NCI-H1105 (cell line): ENCODE results near the gene NEUROD1.
"Not testable (repeated sequence)": the region's sequence is repeated elsewhere in the genome, so short reads cannot be mapped to it uniquely, and the experiment has no call there.

Source experiments
- DNase-seq: peaks from one replicate; lab custom pipeline; 2025; lab: John Stamatoyannopoulos, UW

NEUROD1 gene

DNA sequence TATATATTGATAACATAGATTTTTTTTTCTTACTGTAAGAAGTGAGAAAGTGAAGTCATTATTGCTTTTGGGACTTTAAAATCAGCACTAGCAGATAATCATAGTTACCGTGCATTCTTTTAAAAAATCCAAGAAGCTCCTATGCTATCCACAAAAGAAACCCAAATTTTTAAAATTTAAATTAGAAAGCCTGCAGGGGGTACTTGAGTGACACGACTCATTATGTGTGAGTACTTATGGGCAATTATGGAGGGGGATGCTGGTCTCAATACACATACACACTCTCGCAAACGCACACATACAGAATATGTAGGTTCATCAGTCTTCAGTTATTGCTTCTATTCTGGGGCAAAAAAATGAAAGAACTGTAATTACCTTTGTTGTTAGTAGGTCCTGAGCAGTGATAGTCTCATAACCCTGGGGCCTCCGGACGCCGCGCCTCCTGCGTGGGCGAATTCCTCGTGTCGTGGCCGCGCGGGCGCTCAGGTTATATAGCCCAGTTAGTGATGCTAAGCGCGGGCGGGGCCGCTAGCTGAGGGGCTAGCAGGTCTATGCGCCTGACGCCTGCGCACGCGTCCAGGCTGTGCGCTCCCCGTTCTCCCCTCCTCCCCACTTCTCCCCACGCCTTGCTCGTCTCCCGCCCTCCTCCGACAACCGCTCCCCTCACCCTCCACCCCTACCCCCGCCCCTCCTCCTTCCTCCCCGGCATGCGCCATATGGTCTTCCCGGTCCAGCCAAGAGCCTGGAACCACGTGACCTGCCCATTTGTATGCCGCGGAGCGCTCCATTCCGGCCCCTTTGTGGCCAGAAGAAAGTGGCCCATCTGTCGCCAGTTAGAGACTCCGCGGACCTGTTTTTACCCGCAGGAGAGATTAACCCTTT lies at the start of gene NEUROD1:
Gene NEUROD1, minus strand, starts transcription at position 463 of the 882 bp plus-strand sequence. CDS start 1,657 bp downstream, outside the sequence.
- no peak for DNase-seq

DNA sequence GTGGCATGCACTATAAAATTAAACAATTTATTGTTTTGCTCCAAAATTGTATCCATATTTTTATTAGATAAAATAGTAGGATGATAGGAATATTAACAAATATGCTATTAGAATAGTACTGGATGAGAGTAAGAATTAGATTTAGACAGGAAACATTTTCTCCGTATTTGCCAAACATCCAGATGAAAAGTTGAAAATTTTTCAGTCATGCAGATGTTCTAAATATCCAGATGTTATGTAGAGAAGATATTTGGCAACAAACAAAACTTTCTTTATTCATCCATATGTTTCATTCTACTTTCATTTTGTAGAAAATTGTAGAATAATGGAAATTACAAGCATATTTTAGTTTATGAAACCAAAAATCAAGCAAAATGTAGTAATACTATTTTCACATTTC lies 45.2 kb upstream of the NEUROD1 start:
- no peak for DNase-seq

DNA sequence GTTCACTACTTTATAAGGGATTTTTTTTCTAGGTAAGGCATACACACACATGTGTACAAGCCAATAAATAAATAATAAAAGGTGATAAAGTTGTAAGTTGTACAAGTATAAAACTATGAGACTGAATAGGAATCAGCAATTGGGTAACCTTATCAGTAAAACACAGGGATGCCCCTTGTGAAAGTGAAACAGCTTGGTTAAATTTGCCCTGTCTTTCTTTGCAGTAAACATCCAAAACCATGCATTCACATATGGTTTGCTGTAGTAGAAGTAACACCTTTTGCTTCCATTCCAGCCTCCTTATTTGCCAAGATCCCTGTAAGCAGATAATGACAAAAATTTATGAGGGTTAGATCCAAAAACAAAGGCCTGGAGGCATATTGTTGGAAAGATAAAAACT lies 44.3 kb upstream of the NEUROD1 start:
- DNase-seq, result no peak

DNA sequence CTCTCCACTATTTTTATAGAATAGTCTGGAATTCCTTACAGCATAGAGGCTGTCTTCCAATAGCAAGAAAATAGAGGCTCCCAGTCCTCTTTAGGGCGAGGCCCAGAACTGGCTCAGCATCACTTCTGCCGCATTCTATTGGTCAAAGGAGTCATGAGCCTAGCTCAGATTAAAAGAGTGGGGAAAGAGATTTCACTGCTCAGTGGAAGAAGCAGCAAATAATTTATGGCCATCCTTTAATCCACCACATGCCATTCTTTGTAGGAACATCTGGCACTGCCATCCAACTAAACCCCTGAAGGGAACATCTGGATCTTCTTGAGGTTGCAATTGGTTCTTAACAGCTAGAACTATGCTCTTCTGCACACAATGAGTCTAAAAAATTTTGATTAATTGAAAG lies 43.4 kb upstream of the NEUROD1 start:
- DNase-seq, result no peak

DNA sequence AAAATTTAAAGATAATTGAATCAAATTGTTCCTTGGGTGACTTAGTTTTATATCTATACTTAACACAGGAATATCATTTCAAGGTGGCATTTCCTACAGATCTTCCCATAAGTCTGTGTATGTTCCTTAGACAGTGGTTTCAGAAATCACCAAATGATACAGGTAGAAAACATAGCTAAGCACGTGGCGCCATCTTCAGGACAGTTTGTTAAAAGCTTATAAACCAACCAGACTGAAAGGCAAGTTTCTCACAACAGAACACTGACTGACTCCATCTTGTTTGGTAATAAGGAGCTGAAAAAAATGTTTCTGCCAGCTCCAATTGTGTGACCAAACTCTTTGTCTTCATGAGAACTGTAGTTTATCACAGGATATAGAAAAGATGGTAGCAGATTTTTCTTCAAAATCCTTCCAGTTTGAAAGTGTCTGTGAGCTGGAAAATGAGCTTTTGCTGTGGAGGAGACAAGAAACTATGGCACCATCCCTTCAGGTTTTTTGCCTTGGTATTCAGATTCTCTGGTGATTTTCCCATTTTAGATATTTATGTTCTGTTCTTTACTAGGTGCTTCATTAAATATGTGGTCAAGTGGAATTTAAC lies 34.8 kb upstream of the NEUROD1 start:
- DNase-seq, result peak; percentile 66

DNA sequence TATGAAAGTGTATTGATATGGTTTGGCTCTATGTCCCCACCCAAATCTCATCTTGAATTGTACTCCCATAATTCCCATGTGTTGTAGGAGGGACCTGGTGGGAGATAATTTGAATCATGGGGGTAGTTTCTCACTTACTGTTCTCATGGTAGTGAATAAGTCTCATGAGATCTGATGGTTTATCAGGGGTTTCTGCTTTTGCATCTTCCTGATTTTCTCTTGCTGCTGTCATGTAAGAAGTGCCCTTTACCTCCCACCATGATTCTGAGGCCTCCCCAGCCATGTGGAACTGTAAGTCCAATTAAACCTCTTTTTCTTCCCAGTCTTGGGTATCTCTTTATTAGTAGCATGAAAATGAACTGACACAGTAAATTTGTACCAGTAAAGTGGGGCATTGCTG lies 30.7 kb upstream of the NEUROD1 start:
- not testable (repeated sequence) for DNase-seq

DNA sequence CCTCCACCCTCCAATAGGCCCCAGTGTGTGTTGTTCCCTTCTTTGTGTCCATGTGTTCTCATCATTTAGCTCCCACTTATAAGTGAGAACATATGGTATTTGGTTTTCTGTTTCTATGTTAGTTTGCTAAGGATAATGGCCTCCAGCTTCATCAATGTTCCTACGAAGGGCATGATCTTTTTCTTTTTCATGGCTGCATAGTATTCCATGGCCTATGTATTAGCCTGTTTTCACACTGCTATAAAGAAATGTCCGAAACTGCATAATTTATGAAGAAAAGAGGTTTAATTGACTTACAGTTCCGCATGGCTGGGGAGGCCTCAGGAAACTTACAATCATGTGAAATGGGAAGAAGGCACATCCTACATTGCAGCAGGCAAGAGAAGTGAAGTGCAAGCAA lies 22.2 kb upstream of the NEUROD1 start:
- DNase-seq, result not testable (repeated sequence)

DNA sequence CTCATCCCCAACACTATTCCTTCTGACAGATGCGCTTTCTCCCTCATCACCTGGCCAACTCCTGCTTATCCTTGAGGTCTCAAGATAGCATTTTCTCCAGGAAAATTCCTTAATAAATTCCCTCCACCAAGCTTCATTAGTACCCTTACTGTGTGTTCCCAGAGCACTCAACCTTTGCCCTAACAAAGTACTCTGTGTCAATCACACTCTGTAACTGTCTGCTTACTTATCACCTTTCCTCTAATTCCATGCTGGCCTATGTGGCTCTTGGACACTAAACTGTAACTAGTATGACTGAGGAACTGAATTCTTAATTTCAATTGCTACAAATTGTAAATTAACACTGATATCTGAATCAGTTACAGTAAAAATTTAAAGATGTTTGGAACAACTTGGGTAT lies 17.9 kb upstream of the NEUROD1 start:
- no peak for DNase-seq

DNA sequence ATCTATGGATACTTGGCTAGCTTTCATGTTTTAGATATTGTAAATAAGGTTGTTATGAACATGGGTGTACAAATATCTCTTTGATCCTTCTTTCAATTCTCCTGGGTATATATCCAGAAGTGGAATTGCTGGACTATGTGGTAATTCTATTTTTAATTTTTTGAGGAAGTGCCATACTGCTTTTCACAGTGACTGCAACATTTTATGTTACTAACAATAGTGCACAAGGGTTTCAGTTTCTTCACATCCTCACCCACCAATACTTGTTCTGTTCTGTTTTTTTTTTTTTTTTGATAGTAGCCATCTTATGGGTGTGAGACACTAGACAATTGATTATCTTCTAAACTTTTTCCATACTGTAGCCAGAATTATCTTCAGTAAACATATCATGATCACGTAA lies 17.3 kb upstream of the NEUROD1 start:
- DNase-seq, result no peak

DNA sequence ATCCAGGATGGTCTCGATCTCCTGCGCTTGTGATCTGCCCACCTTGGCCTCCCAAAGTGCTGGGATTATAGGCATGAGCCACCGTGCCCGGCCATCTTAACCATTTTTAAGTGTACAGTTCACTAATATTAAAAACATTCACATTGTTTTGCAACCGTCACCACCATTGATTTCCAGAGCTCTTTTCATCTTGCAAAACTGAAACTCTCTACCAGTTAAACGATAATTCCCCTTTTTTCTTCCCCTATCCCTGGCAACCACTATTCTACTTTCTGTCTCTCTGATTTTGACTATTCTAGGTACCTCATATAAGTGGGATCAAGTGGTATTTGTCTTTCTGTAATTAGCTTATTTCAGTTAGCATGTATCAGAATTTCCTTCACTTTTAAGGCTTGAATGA lies 16.8 kb upstream of the NEUROD1 start:
- no peak for DNase-seq

DNA sequence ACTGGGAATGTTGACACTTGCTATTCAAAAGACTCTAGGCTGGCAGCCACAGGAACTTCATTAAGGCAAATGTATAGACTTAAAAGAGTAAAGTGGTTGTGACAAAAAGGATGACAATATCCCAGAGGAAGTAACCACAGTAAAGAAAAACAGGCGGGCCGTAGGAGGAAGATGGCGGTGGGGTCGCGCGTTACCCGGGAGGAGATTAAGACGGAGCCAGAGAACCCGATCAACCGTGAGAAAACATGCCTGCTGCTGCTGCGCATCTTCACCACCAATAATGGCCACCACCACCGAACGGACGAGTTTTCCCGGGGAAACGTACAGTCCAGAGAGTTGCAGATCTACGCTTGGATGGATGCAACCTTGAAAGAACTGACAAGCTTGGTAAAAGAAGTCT lies 14.0 kb upstream of the NEUROD1 start:
- DNase-seq, result no peak

DNA sequence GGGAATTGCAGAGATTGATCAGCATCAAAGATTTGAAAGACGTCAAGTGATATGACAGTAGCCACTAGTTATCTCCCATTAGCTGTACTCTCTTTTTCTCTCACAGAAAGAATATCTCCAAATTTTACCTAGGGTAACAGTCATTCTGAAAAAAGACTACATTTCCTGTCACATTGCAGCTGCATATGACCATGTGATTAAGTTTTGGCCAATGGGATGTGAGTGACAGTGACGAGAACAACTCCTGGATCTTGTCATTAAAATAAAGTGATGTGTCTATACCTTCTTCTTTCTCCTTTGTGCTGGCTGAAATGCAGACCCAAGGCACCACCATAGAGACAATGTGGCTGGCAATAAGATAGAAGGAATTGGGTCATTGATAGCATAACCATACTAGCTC lies 10.5 kb upstream of the NEUROD1 start:
- DNase-seq, result no peak

DNA sequence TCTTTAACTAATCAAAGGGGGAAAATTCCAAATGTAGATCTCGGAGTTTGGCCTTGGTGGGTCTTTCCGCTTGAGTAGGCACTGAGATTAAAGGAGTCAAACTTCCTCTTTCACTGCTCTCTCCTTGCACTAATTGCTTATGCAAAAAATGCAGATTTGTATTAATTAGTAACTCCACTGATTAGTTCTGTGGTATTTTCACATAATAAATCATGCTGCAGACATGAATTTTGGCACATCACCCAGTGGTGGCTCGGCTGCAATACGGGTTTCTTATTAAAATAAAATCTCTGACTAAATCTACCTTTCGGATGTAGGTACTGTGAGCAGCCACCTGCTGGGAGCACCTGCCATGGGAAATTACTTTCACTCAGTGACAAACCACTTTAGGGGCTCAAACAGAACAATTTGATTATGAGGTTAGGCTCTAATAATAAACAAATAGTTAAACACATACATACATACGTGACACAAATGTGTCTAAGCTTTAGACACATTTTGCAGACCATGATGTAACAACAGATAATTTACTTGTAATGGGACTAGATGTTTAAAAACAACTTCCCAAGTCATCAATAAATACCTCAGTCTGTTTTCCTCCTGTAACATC lies 6.4 kb upstream of the NEUROD1 start:
- DNase-seq, result peak; percentile 67

DNA sequence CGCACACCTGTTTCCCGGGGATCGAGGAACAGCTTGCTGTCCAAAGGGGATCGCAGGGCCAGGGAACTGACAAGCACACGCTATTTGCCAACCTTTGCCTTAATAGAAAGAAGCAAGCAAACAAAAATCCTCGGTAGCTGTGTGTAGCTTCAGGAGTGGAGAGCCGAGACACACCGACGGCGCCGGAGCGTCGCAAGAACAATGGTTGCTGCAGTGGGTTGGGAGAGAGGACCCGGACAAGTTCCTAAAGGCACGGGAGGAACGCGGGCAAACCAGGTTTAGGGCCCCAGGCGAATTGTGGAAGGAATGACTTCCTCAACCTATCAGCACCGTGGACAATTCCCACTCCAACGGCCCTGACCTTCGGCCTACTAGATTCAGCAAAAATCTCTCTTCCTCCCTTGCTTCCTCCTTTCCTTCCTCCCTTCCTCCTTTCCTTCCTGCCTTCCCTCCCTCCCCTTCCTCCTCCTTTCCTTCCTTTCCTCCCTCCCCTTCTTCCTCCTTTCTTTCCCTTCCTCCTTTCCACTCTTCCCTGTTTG lies 4.9 kb upstream of the NEUROD1 start:
- peak; percentile 61 for DNase-seq

DNA sequence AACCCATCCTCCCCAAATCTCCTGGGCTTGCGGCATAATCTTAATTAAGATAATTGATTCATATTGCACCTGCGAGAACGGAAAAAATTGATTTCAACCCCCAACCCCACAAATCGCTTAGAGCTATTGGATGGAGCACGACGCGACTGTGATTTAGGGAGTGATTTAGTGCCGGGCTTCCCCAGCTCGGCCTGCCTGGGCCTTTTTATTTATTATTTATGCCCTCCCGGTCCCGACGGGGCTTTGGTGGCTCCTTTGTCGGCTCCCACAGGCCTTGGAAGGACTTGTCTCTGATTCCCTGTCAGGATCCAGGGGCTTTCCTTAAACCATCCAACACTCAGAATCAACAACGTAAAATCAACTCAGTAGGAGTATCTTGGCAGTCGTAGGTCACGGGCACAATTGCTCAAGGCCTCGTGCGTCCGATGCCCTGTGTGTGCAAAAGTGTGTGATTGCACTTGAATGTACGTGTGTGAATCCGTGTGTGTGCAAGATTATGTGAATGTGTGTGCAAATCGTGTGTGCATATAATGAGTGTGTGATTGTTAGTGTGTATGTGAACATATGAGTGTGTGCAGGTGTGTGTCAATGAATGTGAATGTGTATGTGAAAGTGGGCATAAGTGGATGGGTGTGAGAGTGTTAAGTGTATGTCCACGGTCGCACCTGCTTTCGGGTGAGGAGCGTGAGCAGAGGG lies 4.3 kb upstream of the NEUROD1 start:
- DNase-seq, result no peak

DNA sequence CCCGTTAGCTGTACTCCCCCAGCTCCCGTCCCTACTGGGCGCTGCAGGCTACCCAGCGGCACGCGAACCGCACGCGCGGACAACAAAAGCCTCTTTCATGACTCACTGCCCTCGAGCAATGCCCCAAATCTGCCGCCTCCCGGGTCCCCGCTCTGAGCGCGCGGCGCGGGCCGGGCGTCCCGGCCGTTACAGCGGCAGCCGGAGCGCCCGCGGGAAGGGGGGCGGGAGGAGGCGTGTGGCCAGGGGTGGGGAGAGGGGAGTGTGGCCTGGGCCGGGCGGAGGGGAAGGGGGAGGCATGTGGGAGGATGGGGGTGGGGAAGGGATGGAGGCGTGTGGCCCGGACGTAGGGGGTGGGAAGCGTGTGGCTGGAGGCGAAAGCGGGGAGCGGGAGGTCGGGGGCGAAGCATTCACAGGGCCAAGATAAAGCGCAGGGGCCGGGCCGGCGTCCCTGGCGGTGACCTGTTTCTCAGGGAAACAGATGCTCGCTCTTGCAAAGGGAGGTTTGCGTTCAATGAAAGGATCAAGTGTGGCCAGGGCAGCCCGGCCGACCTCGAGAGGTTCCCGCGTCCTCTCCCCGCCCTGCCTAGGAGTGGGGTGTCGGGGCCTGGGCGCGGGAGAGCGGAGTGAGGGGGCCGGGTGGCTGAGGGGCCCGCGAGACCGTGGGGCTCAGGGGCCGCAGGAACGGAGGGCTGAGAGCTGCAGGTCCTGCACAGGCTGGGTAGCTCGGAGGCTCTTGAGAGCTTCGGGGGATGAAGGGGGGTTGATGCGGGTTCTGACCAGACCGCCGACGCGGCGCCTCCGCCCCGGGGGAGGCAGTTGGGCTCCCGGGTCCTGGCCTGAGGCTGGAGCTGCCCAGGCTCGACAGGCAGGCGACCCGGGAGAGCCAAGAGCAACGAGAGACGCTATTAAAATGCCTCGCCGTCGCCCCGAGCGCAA lies 3.5 kb upstream of the NEUROD1 start:
- no peak for DNase-seq

DNA sequence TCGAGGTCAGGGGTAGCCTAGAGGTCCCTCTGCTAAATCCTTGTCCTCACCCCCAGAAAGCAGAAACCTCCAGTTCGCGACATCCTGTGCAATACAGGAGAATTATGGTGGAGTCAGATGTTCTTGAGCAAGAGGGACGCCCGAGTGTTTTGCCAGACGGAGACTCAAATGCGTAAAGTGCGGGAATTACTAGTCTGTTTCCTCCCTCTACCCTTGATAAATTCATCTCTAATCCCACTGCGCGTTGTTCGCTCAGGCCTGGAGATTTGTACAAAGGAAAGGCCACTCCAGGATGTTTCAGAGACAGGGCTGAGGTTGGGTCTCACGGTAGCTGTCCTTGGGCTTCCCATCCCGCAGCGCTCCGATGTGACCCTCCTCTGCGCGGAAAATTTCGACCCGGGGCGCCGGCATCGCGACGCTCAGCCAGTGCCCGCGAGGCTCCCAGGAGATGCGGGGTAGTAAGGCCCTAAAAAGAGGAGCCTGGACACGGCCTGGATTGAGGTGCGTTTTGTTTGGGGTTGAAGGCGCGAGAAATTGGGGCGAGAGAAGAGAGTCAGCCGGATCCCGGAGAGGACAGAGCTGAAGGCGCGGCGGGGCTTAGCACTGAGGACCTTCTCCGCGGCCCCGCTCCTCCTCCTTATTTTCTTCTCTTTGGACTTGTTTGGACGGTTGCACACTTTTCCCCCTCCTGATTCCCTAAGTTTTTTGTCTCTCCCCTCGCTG lies 2.6 kb upstream of the NEUROD1 start:
- no peak for DNase-seq

DNA sequence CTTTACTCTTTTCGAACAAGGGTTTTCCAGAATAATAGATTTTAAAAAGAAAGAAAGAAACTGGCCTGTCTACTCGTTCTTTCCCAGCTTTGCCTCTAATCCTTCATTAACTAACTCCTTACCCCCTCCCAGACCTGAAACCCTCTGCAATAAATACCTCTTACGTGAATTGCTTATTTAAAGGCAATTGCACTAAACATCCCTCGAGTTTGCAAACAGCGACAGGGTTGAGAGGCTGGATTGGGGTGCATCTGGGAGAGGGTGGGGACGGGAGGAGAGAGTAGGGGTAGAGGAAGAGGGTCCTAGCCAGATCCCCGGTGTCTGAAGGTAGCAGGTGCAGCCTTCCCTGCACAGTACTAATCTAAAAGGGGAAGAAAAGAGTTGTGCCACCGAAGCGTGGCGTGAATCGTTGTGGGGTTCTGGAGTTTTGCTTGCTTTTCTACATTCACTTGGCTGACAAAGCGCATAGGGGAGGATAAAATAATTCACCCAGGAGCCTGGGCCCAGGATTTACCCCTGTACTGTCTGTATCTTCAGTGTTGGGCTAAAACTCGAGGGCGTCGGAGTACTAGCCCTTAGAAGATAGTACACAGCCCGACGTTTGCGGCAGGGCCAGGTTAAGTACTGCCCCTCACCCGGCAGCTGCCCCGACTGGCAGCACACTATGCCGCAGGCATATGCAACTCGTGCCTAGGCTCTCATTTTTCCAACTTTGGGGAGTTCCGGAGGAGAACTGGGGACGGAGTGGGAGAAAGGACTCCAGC lies 1.9 kb upstream of the NEUROD1 start:
- no peak for DNase-seq

DNA sequence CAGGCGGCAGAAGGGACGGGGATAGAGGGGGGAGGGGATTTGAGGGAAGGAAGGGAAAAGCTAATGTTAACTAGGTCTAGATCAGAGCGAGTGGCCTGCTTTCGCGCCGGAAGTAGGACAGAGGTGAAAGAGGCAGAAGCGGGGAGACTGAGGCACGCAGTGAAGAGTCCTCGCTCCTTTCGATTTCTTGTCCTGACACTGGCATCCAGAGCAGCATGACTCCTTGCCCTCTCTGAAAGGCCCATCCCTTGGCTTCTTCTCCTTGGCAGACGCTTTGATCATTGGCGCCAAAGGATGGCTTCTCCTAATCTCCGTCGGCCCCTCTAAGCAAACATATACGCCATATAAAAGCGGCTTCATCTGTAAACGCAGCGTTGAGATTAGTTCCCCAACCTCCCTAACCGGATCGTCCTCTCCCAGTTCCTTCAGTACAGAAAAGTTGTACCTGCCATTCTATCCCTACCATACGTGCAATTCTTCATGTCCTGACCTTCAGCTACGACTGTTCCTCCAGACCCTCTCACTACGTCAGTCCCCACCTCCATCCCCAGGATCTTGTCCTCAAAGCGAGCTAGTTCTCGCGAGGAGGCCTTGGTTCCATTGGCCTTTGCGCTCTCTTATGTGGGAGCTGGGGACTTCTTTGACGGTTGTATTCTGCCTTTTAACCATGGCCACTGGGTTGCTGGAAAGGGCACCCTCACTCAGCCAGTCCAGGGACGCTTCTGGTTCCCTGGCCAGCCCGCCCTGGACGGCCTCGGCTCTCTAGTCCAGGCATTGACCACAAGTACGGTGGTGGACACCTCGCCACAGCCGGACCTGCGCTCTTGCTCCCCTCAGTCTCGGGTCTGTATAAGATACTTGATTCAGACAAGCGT lies 857 bp upstream of the NEUROD1 start:
- DNase-seq, result no peak
